IPS-18c (cell line): ENCODE measurements around the gene SCYGR2.

Source experiments
- H3K4me3 ChIP-seq: 2 replicates; pipeline ENCODE4 v1.7.0; 2013; ENCODE audit warnings: low read depth, mild to moderate bottlenecking, low read length, moderate library complexity; ENCODE audit not compliant: insufficient read depth
- H3K9me3 ChIP-seq: one replicate; pipeline ENCODE4 v1.6.1; 2013; ENCODE audit warnings: mild to moderate bottlenecking, low read length, moderate library complexity; ENCODE audit not compliant: control insufficient read depth, insufficient read depth

Gene SCYGR2

GRCh38 chr2:227606476-227606875 is 7.8 kb downstream of the SCYGR2 start:
- Histone ChIP-seq H3K9me3 (no peaks in the 10 kb centered on the region), H3K4me3 (no peak overlapping the region)

GRCh38 chr2:227607941-227608340 is 9.2 kb downstream of the SCYGR2 start:
- Histone ChIP-seq H3K4me3 (no peak overlapping the region), H3K9me3 (no peaks in the 10 kb centered on the region)

GRCh38 chr2:227608561-227609338 is 10.1 kb downstream of the SCYGR2 start:
- Histone ChIP-seq H3K9me3 (no peaks in the 10 kb centered on the region), H3K4me3 (no peak overlapping the region)

GRCh38 chr2:227610123-227610522 is 11.4 kb downstream of the SCYGR2 start:
- Histone ChIP-seq H3K4me3 (no peak overlapping the region), H3K9me3 (no peaks in the 10 kb centered on the region)

- H3K9me3 ChIP-seq = no peaks in the 10 kb centered on the region
- H3K4me3 ChIP-seq = no peak overlapping the region
Measured at GRCh38 chr2:227612546-227613271, 14.0 kb downstream of the SCYGR2 start.

- no peak overlapping the region for H3K4me3 ChIP-seq
Measured at GRCh38 chr2:227613272-227613660, 14.6 kb downstream of the SCYGR2 start.

GRCh38 chr2:227614246-227614645 is 15.6 kb downstream of the SCYGR2 start:
- no peak overlapping the region for H3K4me3 ChIP-seq
- no peaks in the 10 kb centered on the region for H3K9me3 ChIP-seq

More at GRCh38 chr2:227613272-227613660, 14.6 kb downstream of the SCYGR2 start:
- no peaks in the 10 kb centered on the region for H3K9me3 ChIP-seq

- Histone ChIP-seq H3K4me3 (no peak within 1 kb of the TSS), H3K9me3 (no peaks in the 10 kb centered on the region)
Measured at GRCh38 chr2:227614740-227615139, 16.0 kb downstream of the SCYGR2 start, which contains the start of gene SCYGR3. SCYGR3 (minus strand) TSS chr2:227614840; CDS start chr2:227614840, 0 bp downstream.

GRCh38 chr2:227615181-227615580 is 16.5 kb downstream of the SCYGR2 start:
- no peak overlapping the region for H3K4me3 ChIP-seq
- H3K9me3 ChIP-seq = no peaks in the 10 kb centered on the region

GRCh38 chr2:227615906-227616305 is 17.2 kb downstream of the SCYGR2 start:
- no peak overlapping the region for H3K4me3 ChIP-seq
- no peaks in the 10 kb centered on the region for H3K9me3 ChIP-seq

GRCh38 chr2:227616631-227617030 is 17.9 kb downstream of the SCYGR2 start:
- H3K4me3 ChIP-seq = no peak overlapping the region
- H3K9me3 ChIP-seq = no peaks in the 10 kb centered on the region

GRCh38 chr2:227617316-227618230 is 18.9 kb downstream of the SCYGR2 start, which contains the start of gene SCYGR4:
SCYGR4 (plus strand) TSS chr2:227617498; CDS start chr2:227617498, 0 bp downstream.
- H3K4me3 ChIP-seq = no peak within 1 kb of the TSS
- H3K9me3 ChIP-seq = peaks cover 4% of the 10 kb centered on the region

GRCh38 chr2:227623226-227623625 is 24.5 kb downstream of the SCYGR2 start:
- Histone ChIP-seq H3K9me3 (peaks cover 4% of the 10 kb centered on the region), H3K4me3 (no peak overlapping the region)

- no peak overlapping the region for H3K4me3 ChIP-seq
- H3K9me3 ChIP-seq = peaks cover 4% of the 10 kb centered on the region
Measured at GRCh38 chr2:227625420-227625819, 26.7 kb downstream of the SCYGR2 start.

GRCh38 chr2:227626580-227627151 is 28.0 kb downstream of the SCYGR2 start:
- H3K9me3 ChIP-seq = peaks cover 4% of the 10 kb centered on the region

GRCh38 chr2:227627769-227628168 is 29.1 kb downstream of the SCYGR2 start:
- no peaks in the 10 kb centered on the region for H3K9me3 ChIP-seq
- H3K4me3 ChIP-seq = no peak overlapping the region

More at GRCh38 chr2:227626580-227627151, 28.0 kb downstream of the SCYGR2 start:
- H3K4me3 ChIP-seq = no peak overlapping the region

- no peaks in the 10 kb centered on the region for H3K9me3 ChIP-seq
- no peak overlapping the region for H3K4me3 ChIP-seq
Measured at GRCh38 chr2:227629435-227629834, 30.7 kb downstream of the SCYGR2 start.
